Measurements from ENCODE around the gene FAM107A. TPM values are rescaled to one million over a fixed set of nuclear protein-coding genes. Genes with fewer than 3 reads are reported as not detected.
"Not testable (repeated sequence)": the region's sequence is repeated elsewhere in the genome, so short reads cannot be mapped to it uniquely, and the experiment has no call there.

FAM107A gene
- total RNA-seq, 1 experiment from 2014 or later, result 0.05 TPM

DNA sequence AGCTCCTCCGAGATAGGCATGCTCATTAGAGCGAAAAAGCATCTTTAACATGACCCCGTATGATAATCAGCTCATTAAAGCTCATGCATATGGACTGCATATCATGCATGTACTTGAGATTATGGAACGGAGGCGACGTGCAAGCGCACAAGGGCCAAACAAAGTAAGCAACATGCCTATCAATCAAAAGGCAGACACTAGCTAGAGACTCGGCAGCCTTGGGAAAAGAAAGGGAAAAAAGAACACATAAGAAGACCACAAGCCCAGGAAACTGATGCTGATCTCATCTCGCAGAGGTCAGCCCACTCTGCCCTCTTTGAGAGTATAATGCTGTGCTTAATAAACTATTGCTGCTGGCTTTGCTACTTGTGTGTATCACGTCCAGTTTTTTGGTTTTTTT is 37.6 kb downstream of the FAM107A start:
- DNase-seq (ENCODE audit: extremely low read depth, low read depth), result no peak

DNA sequence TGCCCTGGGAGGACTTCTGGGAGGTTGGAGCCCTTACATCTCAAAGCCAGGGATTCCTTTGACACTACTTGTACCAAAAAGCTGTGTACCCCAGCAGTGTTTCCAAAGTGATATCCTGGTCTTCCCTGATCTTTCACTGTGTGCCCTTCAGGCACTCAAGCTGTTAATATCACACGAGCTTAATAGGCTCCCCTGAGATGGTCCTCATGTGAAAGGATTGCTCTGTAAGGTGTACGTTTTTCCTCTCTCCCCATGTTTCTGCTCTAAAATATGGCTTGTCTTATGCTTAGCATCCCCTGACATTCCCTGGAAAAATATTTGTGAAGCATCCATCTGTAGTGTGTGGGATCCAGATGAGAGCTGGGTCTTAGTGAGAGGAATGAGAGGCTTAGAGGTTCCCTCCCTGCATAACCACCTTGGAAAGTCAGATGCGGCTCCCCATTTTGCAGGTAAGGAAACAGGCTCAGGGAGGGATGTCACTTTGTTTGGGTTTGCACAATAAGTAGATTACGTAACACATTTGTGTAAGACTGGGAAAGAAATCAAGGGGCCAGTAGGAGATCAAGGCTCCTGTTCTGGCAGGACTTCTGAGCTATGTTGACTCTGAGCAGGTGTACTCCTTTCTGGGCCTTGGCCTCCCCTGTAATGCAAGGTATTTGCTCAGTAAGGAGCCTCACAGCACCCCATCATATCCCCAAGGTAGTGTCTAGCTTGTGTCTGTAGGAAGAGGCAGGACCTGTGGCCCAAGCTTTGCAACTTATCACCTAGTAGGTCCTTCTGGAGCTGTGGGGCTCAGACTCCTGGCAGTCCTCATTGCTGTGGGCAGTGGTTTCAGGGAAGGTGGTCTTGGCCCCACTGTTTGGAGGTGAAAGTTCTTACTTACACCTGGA is 39.5 kb downstream of the FAM107A start:
- no peak for DNase-seq (ENCODE audit: extremely low read depth, low read depth)

GRCh38 chr3:58536501-58537411 is 40.4 kb downstream of the FAM107A start, which contains the start of gene ACOX2:
TSS of gene ACOX2 (minus strand) at chr3:58537190. CDS start at chr3:58535106, 2,084 bp downstream.
- no peak for DNase-seq (ENCODE audit: extremely low read depth, low read depth)

GRCh38 chr3:58535531-58536500 is 41.4 kb downstream of the FAM107A start:
- DNase-seq (ENCODE audit: extremely low read depth, low read depth), result no peak

- DNase-seq (ENCODE audit: extremely low read depth, low read depth), result no peak
Observed at GRCh38 chr3:58534592-58535494, 42.3 kb downstream of the FAM107A start.

DNA sequence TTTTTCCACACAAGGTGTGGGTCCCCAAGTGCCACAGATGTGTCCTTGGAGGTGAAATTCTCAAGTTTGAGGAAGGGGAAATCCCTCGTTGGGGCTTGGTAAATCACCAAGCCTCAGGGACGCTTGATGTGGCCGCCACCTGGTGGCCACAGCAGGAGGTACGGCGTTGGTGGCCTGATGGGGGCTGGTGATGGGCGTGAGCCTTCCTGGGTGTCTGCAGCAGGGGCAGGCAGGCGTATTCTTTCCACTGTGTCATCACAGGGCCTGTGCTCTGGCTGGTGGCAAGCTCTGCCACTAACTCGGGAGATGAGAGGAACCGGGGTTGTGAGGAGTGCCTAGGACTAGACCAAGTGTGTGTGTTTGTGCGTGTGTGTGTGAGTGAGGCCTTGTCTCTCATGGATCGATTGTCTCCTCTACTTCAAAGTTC is 44.4 kb downstream of the FAM107A start:
- DNase-seq (ENCODE audit: extremely low read depth, low read depth), result peak; percentile 64

DNA sequence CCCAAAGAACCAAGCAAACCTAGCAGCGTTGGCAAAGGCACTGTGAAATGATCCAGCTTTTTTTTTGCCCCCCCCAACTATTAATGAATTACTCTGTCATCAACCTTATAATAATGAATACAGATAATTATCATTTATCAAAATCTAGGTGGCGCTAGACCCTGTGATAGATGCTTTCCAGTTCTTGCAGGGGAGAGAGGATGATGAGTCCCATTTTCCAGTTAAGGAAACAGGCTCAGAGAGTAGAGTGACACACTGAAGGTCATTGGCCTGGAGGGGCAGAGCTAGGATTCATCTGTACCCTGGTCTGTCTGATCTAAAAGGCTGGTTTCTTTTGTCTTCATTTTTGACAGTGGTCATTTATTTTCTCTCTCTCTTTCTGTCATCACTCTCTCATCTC is 45.2 kb downstream of the FAM107A start:
- DNase-seq (ENCODE audit: extremely low read depth, low read depth), result no peak

- no peak for DNase-seq (ENCODE audit: extremely low read depth, low read depth)
Observed at GRCh38 chr3:58531555-58531954, 45.6 kb downstream of the FAM107A start.

- DNase-seq (ENCODE audit: extremely low read depth, low read depth), result no peak
Observed at GRCh38 chr3:58530354-58530865, 46.8 kb downstream of the FAM107A start.

GRCh38 chr3:58529516-58530353 is 47.5 kb downstream of the FAM107A start:
- no peak for DNase-seq (ENCODE audit: extremely low read depth, low read depth)

DNA sequence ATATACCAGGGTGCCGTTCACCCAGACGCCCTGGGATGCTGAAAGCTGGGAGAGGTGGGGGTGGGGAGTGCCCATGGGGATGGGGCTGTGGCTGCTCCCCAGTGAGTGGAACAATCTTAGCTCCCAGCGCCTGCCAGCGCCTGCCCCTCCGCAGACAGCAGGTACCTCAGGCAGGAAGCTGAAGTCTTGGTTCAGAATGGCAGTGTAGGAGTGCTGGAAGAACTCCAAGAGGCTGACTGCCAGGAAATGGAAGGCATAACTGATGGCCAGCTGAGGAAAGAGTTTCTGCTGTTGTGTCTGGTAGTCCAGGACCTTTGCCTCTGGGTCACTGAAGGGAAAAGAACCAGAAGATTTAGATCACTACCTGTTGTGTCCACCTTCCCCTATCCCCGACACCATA is 48.6 kb downstream of the FAM107A start:
- no peak for DNase-seq (ENCODE audit: extremely low read depth, low read depth)

GRCh38 chr3:58527440-58527839 is 49.8 kb downstream of the FAM107A start:
- not testable (repeated sequence) for DNase-seq (ENCODE audit: extremely low read depth, low read depth)

GRCh38 chr3:58526515-58526957 is 50.7 kb downstream of the FAM107A start:
- peak; percentile 76 for DNase-seq (ENCODE audit: extremely low read depth, low read depth)

DNA sequence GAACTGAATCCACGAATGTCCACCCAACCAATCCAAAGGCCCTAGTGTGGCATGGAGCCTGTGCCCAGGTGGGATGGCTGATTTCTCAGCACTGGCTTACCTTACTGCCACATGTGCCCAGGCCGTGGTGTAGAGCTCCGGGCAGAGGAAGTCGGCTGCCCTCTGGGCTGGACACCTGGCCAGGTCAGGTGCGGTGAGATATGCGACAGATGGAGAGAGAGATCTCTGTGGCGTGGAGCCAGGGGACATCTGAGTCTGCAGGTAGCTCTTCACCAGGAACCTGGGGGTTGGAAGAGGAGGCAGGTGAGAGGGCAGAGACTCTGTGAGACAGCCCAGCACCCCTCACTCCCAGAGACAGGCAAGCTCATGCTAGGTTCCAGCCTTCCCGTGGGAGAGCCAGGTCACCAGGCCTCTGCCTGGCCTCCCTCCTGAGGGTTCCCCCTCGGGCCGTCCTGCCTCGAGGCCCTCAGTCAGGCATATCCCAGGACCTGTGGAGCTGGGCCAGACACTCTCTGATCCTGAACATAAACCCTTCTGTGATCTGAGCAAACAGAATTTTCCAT is 52.8 kb downstream of the FAM107A start:
- no peak for DNase-seq (ENCODE audit: extremely low read depth, low read depth)

GRCh38 chr3:58522759-58523425 is 54.3 kb downstream of the FAM107A start:
- no peak for DNase-seq (ENCODE audit: extremely low read depth, low read depth)

- DNase-seq (ENCODE audit: extremely low read depth, low read depth), result no peak
Observed at GRCh38 chr3:58521917-58522631, 55.1 kb downstream of the FAM107A start.

DNA sequence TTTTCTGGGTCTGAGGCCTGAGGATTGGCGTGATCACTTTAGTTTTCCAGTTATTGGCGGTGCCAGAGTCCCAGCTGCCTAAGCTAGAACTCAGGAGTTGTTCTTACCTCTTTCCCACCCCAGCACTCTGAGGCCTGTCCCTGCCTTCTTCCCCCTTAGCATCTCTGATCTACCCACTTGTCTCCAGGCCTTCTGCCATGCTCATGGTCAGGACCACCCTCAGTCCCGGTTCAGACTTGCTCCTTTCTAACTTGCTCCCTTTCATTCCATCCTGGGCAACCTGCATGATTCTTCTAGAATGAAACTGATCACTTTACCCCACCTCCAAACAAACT is 55.9 kb downstream of the FAM107A start:
- no peak for DNase-seq (ENCODE audit: extremely low read depth, low read depth)

All from NCI-H460 (cell line).